ENCODE measurements around the gene FXYD3.

DNA sequence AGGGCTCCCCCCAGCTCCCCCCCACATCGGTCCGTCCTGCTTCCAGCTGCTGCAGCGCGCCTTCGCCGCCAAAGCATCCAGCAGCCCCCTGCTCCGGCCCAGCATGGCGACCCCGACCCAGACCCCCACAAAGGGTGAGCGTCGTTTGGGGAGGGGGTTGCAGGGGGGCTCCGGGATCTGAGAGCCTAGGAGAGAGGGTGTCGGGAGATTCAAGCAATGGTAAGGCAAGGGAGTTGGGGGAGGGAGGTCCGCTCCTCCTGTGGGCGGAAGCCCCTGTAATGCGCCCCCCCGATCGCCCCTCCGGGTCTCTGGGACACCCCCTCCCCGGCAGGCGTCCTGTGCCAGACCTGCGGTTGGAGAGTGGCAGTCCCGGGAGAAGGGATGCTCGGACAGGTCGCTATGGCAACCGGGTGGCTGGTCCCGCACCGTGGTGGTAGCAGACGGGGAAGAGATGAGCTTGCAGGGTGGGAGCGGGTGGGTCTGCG is 27.6 kb downstream of the FXYD3 start, which contains the start of gene FXYD7:
- TF ChIP-seq, protein P1, sequence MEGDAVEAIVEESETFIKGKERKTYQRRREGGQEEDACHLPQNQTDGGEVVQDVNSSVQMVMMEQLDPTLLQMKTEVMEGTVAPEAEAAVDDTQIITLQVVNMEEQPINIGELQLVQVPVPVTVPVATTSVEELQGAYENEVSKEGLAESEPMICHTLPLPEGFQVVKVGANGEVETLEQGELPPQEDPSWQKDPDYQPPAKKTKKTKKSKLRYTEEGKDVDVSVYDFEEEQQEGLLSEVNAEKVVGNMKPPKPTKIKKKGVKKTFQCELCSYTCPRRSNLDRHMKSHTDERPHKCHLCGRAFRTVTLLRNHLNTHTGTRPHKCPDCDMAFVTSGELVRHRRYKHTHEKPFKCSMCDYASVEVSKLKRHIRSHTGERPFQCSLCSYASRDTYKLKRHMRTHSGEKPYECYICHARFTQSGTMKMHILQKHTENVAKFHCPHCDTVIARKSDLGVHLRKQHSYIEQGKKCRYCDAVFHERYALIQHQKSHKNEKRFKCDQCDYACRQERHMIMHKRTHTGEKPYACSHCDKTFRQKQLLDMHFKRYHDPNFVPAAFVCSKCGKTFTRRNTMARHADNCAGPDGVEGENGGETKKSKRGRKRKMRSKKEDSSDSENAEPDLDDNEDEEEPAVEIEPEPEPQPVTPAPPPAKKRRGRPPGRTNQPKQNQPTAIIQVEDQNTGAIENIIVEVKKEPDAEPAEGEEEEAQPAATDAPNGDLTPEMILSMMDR (IDR thresholded peaks at IDR 0.05; ENCODE audit: low read depth, low read length): no peak
- TF ChIP-seq POLR2A (IDR thresholded peaks at IDR 0.05; ENCODE audit: extremely low read depth, insufficient read length): no peak
- TF ChIP-seq, protein P2, sequence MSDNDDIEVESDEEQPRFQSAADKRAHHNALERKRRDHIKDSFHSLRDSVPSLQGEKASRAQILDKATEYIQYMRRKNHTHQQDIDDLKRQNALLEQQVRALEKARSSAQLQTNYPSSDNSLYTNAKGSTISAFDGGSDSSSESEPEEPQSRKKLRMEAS (IDR thresholded peaks at IDR 0.05; ENCODE audit: low read depth, low read length): no peak
- no peak for TF ChIP-seq MYC (IDR thresholded peaks at IDR 0.05; ENCODE audit: low read depth, low read length)
